ENCODE data around the gene MTHFR. TPM values are rescaled to one million over a fixed set of nuclear protein-coding genes. Genes with fewer than 3 reads are reported as not detected.

Gene MTHFR
- total and polyA plus RNA-seq, 7 experiments from 2014 or later, result 10.0 to 64.4 (median 49.5) TPM

DNA sequence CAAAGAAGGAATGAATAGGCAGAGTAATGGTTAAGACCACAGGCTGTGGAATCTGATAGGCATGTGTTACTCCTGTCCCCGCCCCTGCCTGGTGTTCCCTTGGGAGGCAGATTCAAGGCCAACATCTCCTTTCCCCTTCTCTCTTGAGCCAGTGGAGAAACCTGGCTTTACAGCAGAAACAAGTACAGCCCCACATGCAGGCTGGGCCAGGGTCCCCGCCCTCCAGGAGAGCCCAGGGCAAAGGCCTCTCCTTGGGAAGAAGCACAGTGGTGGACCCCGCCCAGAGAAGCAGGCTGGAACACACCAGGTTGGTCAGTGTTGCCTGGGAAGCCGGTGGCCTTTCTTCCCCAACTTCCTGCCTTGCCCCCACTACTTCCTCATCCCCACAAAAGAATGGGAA is 36.9 kb downstream of the MTHFR start:
- Histone ChIP-seq H3K36me3 (ENCODE audit: control insufficient read depth in 2 of 3, insufficient read depth in 3 of 3, low read length in 3 of 3) (no peaks in the 10 kb centered on the region), H3K27ac (ENCODE audit: low read depth, low read length) (no peak overlapping the region), H3K9me3 (ENCODE audit: control insufficient read depth in 2 of 3, low read length in 3 of 3) (no peaks in the 10 kb centered on the region), H3K27me3 (ENCODE audit: control insufficient read depth in 2 of 2, insufficient read depth in 2 of 2, low read length in 2 of 2) (no peaks in the 10 kb centered on the region), H3K4me3 (ENCODE audit: low read length) (no peak overlapping the region), H3K4me1 (ENCODE audit: control insufficient read depth in 2 of 2, insufficient read depth in 2 of 2, low read length in 2 of 2) (no peaks in the 10 kb centered on the region)
- H3K27me3 Mint-ChIP-seq, result peaks cover 0 to 3% (median under 1%) of the 10 kb centered on the region in 5 donors
- no peaks in the 10 kb centered on the region for H3K9me3 Mint-ChIP-seq
- intact Hi-C loops (cut with micrococcal nuclease), result no loop called here
- ATAC-seq (no peak), DNase-seq (no peak)
- no peak overlapping the region for H3K4me3 Mint-ChIP-seq
- H3K27ac Mint-ChIP-seq, result no peak overlapping the region
- H3K36me3 Mint-ChIP-seq, result no peaks in the 10 kb centered on the region
- no peaks in the 10 kb centered on the region for H3K4me1 Mint-ChIP-seq
- POLR2A ChIA-PET, result no interaction called here
- CTCF ChIA-PET, result no interaction called here

DNA sequence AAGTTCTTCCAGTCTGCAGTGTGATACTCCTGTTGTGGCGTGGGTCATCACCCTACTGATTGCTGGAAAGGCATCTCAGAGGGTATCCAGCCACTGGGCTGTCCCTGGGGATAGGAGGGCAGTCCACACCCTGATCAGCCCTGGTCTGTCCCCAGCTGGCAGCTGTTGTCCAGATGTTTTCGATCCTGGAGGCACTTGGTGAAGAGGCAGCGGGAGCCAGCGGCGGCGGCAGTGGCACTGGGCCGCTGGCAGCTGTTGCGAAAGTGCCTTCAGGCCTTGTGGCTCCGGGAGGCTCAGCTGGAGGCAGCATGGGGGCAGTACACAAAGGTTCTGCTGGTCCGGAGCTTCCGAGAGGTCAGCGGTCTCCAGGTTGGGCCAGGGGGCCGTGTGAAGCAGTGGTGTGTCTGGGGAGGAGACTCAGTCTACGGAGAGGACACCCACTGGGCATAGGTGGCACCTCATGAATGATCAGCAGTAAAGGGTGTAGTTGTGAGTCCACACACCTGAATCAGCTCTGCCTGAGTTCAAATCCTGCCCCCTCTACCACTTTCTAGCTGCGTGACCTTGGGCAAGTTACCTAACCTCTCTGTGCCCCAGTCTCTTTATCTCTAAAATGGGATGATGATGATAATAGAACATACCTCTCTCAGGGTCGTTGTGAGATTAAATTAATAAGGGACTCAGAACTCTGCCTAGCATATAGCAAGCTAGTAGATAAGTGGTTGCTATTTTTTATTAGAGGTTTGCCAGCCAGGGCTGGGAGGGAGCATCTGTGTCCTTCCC is 37.7 kb downstream of the MTHFR start:
- POLR2A ChIA-PET, result no interaction called here
- H3K9me3 Mint-ChIP-seq, result no peaks in the 10 kb centered on the region
- no peak overlapping the region for H3K27ac Mint-ChIP-seq

DNA sequence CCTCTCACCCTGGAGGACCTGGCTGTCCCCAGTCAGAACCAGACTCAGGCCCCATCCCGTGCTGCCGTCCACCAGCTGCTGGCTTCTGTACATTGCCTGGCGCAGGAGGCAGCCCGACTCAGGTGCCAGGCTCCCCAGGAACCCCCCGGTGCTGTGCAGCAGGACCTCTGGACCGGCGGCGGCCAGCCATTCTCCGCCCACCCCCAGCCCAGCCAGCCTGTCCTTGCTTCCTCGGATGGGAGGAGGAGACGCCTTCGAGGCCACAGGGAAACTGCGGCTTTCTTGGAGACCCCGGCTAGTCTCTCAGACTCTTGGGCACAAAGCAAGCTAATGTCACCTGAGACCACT is 39.4 kb downstream of the MTHFR start:
- Mint-ChIP-seq H3K27ac (no peak overlapping the region), H3K9me3 (no peaks in the 10 kb centered on the region), H3K36me3 (no peaks in the 10 kb centered on the region), H3K4me1 (peaks cover 0 to 8% (median 4%) of the 10 kb centered on the region in 7 donors), H3K27me3 (peaks cover 11 to 26% (median 13%) of the 10 kb centered on the region in 5 donors), H3K4me3 (no peak overlapping the region)
- H3K36me3 ChIP-seq (ENCODE audit: control insufficient read depth in 2 of 3, insufficient read depth in 3 of 3, low read length in 3 of 3), result no peaks in the 10 kb centered on the region
- peaks cover 0 to 5% of the 10 kb centered on the region in 2 donors for H3K4me1 ChIP-seq (ENCODE audit: control insufficient read depth in 2 of 2, insufficient read depth in 2 of 2, low read length in 2 of 2)
- no peak overlapping the region for H3K27ac ChIP-seq (ENCODE audit: low read depth, low read length)
- ChIA-PET POLR2A (no interaction called here), CTCF (no interaction called here)
- DNase-seq (no peak), ATAC-seq (no peak)
- H3K4me3 ChIP-seq (ENCODE audit: low read length), result no peak overlapping the region
- H3K9me3 ChIP-seq (ENCODE audit: control insufficient read depth in 2 of 3, low read length in 3 of 3), result no peaks in the 10 kb centered on the region
- H3K27me3 ChIP-seq (ENCODE audit: control insufficient read depth in 2 of 2, insufficient read depth in 2 of 2, low read length in 2 of 2), result peaks cover 0 to 5% of the 10 kb centered on the region in 2 donors
- intact Hi-C loops (cut with micrococcal nuclease), result no loop called here

More for the DNA sequence above, 37.7 kb downstream of the MTHFR start:
- CTCF ChIA-PET, result no interaction called here
- Histone ChIP-seq H3K27ac (ENCODE audit: low read depth, low read length) (no peak overlapping the region), H3K4me3 (ENCODE audit: low read length) (no peak overlapping the region), H3K9me3 (ENCODE audit: control insufficient read depth in 2 of 3, low read length in 3 of 3) (no peaks in the 10 kb centered on the region), H3K4me1 (ENCODE audit: control insufficient read depth in 2 of 2, insufficient read depth in 2 of 2, low read length in 2 of 2) (no peaks in the 10 kb centered on the region), H3K27me3 (ENCODE audit: control insufficient read depth in 2 of 2, insufficient read depth in 2 of 2, low read length in 2 of 2) (no peaks in the 10 kb centered on the region), H3K36me3 (ENCODE audit: control insufficient read depth in 2 of 3, insufficient read depth in 3 of 3, low read length in 3 of 3) (no peaks in the 10 kb centered on the region)
- Mint-ChIP-seq H3K36me3 (no peaks in the 10 kb centered on the region), H3K27me3 (peaks cover 0 to 10% (median 6%) of the 10 kb centered on the region in 5 donors), H3K4me1 (no peaks in the 10 kb centered on the region), H3K4me3 (no peak overlapping the region)
- intact Hi-C loops (cut with micrococcal nuclease), result no loop called here
- DNase-seq (no peak), ATAC-seq (no peak)

DNA sequence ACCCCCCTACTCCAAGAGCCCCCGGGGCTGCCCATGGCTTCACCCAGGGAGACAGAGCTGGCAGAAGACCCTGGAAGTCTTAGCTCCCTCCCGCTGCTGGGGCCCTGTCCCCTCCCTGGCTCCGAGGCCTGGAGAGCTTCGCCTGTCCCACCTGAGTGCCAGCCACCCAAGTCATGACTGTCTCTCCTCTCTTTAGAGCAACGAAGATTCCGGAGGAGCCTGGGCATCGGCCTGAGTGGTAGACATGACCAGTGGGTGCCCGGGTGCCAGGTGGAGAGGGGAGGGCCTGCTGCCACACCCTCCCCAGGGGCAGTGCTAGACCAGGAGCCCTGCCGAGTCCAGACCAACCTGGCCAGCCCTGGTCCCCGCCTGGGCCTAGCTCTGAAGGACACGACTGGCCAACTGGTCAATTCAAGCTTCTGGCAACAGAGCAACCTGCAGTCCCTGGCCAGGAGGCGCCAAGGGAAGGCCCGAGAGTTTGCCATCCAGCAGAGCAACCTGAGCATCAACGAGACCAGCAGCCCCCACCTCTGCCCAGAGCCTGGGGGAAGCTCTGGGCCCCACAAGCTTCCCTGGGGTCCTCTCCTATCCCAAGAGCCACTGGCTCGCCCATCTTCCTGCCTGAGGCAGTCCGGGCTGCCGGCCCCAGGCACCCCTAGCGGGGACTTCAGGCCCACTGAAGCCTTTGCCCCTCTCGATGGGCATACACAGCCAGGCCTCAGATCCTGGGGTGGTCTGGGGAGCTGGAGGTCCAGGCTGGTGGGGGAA is 39.9 kb downstream of the MTHFR start:
- ChIA-PET POLR2A (no interaction called here), CTCF (no interaction called here)
- intact Hi-C loops (cut with micrococcal nuclease), result no loop called here
- H3K4me1 Mint-ChIP-seq, result peaks cover 2 to 12% (median 5%) of the 10 kb centered on the region in 7 donors
- Histone ChIP-seq H3K4me3 (ENCODE audit: low read length) (no peak overlapping the region), H3K27me3 (ENCODE audit: control insufficient read depth in 2 of 2, insufficient read depth in 2 of 2, low read length in 2 of 2) (peaks cover 0 to 5% of the 10 kb centered on the region in 2 donors), H3K36me3 (ENCODE audit: control insufficient read depth in 2 of 3, insufficient read depth in 3 of 3, low read length in 3 of 3) (no peaks in the 10 kb centered on the region), H3K27ac (ENCODE audit: low read depth, low read length) (no peak overlapping the region), H3K4me1 (ENCODE audit: control insufficient read depth in 2 of 2, insufficient read depth in 2 of 2, low read length in 2 of 2) (peaks cover 0 to 5% of the 10 kb centered on the region in 2 donors), H3K9me3 (ENCODE audit: control insufficient read depth in 2 of 3, low read length in 3 of 3) (no peaks in the 10 kb centered on the region)
- DNase-seq (no peak), ATAC-seq (no peak)
- H3K36me3 Mint-ChIP-seq, result no peaks in the 10 kb centered on the region
- no peak overlapping the region for H3K27ac Mint-ChIP-seq
- no peaks in the 10 kb centered on the region for H3K9me3 Mint-ChIP-seq
- H3K4me3 Mint-ChIP-seq, result no peak overlapping the region
- peaks cover 13 to 31% (median 17%) of the 10 kb centered on the region in 5 donors for H3K27me3 Mint-ChIP-seq

DNA sequence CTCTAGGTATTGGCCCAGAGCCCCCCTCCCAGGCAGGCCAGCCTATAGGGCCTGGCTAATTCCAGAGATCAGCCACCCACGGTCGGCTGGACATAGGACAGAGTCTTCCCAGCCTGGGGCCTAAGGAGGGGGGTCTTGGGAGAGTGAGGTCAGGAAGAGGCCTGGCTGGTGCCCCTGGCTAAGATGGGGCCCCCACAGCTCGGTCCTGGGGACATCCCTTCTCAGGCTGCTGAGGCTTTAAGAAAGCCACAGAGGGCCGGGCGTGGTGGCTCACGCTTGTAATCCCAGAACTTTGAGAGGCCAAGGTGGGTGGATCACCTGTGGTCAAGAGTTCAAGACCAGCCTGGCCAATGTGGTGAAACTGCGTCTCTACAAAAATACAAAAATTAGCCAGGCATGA is 41.2 kb downstream of the MTHFR start:
- DNase-seq (no peak), ATAC-seq (no peak)
- no peaks in the 10 kb centered on the region for H3K36me3 ChIP-seq (ENCODE audit: control insufficient read depth in 2 of 3, insufficient read depth in 3 of 3, low read length in 3 of 3)
- H3K4me3 ChIP-seq (ENCODE audit: low read length), result no peak overlapping the region
- ChIA-PET CTCF (no interaction called here), POLR2A (no interaction called here)
- H3K4me1 ChIP-seq (ENCODE audit: control insufficient read depth in 2 of 2, insufficient read depth in 2 of 2, low read length in 2 of 2), result peaks cover 0 to 5% of the 10 kb centered on the region in 2 donors
- H3K9me3 ChIP-seq (ENCODE audit: control insufficient read depth in 2 of 3, low read length in 3 of 3), result no peaks in the 10 kb centered on the region
- Mint-ChIP-seq H3K27me3 (peaks cover 13 to 31% (median 17%) of the 10 kb centered on the region in 5 donors), H3K36me3 (no peaks in the 10 kb centered on the region), H3K4me1 (peaks cover 2 to 12% (median 5%) of the 10 kb centered on the region in 7 donors), H3K4me3 (no peak overlapping the region), H3K27ac (no peak overlapping the region), H3K9me3 (no peaks in the 10 kb centered on the region)
- intact Hi-C loops (cut with micrococcal nuclease), result no loop called here
- peaks cover 0 to 5% of the 10 kb centered on the region in 2 donors for H3K27me3 ChIP-seq (ENCODE audit: control insufficient read depth in 2 of 2, insufficient read depth in 2 of 2, low read length in 2 of 2)
- no peak overlapping the region for H3K27ac ChIP-seq (ENCODE audit: low read depth, low read length)

DNA sequence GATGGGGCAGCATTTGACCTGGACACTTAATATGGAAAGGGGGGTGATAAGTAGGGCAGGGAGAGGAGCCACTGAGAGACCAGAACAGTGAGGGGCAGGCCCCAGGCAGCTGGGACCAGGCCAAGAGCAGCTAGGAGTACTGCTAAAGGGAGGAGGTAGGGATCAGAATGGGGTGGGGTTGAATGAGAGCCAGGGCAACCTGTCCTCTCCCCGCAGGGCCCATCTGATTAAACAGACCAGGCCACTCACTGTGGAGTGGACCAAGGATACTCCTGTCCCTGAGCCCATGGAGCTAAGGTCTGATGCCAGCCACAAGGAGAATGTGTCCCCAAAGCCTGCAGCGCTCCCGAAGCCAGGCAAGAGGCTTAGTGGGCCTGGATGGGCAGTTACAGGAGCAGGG is 41.6 kb downstream of the MTHFR start:
- H3K4me1 ChIP-seq (ENCODE audit: control insufficient read depth in 2 of 2, insufficient read depth in 2 of 2, low read length in 2 of 2), result peaks cover 0 to 5% of the 10 kb centered on the region in 2 donors
- DNase-seq (no peak), ATAC-seq (no peak)
- intact Hi-C loops (cut with micrococcal nuclease), result no loop called here
- ChIA-PET CTCF (interaction anchor here (0.8 kb wide), 1 partner anchor 20 kb away, joined by 3 read pairs; no protein-coding TSS in a partner anchor), POLR2A (no interaction called here)
- Mint-ChIP-seq H3K9me3 (no peaks in the 10 kb centered on the region), H3K36me3 (no peaks in the 10 kb centered on the region), H3K4me3 (no peak overlapping the region), H3K27me3 (peaks cover 13 to 31% (median 17%) of the 10 kb centered on the region in 5 donors), H3K4me1 (peaks cover 2 to 12% (median 5%) of the 10 kb centered on the region in 7 donors), H3K27ac (no peak overlapping the region)
- H3K27ac ChIP-seq (ENCODE audit: low read depth, low read length), result no peak overlapping the region
- peaks cover 0 to 5% of the 10 kb centered on the region in 2 donors for H3K27me3 ChIP-seq (ENCODE audit: control insufficient read depth in 2 of 2, insufficient read depth in 2 of 2, low read length in 2 of 2)
- H3K9me3 ChIP-seq (ENCODE audit: control insufficient read depth in 2 of 3, low read length in 3 of 3), result no peaks in the 10 kb centered on the region
- no peak overlapping the region for H3K4me3 ChIP-seq (ENCODE audit: low read length)
- H3K36me3 ChIP-seq (ENCODE audit: control insufficient read depth in 2 of 3, insufficient read depth in 3 of 3, low read length in 3 of 3), result no peaks in the 10 kb centered on the region
